Right lobe of liver (tissue), 6 donors: ENCODE measurements around the gene RTP3. TPM values are rescaled to one million over a fixed set of nuclear protein-coding genes. Genes with fewer than 3 reads are reported as not detected.

Source experiments
- ATAC-seq, 4 donors: fragments of 200-7000 bp; cut with Tn5 transposase; one replicate each; pipeline ENCODE4 v1.9.1; 2020; ENCODE audit warnings: mild to moderate bottlenecking in 4 of 4, moderate library complexity in 4 of 4
- DNase-seq, 3 donors: peaks; one replicate each; pipeline ENCODE4 v3.0.0-alpha.2; 2020
- H3K27ac ChIP-seq, 3 donors: fragments of 200-600 bp; one replicate each; pipeline ENCODE4 v1.8.0; 2022
- H3K27me3 ChIP-seq, 2 donors: fragments of 200-600 bp; one replicate each; pipeline ENCODE4 v1.8.0; 2022
- H3K36me3 ChIP-seq, 4 donors: fragments of 200-600 bp; sonication (generic) in 1 of 4; one replicate each; pipeline versions ENCODE4 v1.5.1 to v1.8.0; 2017 to 2022; ENCODE audit warnings: control low read depth in 1 of 4
- H3K4me1 ChIP-seq, 4 donors: fragments of 200-600 bp; sonication (generic) in 1 of 4; one replicate each; pipeline versions ENCODE4 v1.5.1 to v1.8.0; 2017 to 2022; ENCODE audit warnings: control low read depth in 1 of 4
- H3K4me3 ChIP-seq, 3 donors: fragments of 200-600 bp; one replicate each; pipeline ENCODE4 v1.8.0; 2022
- H3K9me3 ChIP-seq, 4 donors: fragments of 200-600 bp; sonication (generic) in 1 of 4; one replicate each; pipeline versions ENCODE4 v1.5.1 to v1.8.0; 2017 to 2022; ENCODE audit warnings: control low read depth in 1 of 4
- CTCF ChIP-seq, 4 donors: fragments of 200-600 bp in 3 of 4; fragments of 450-650 bp in 1 of 4; IDR thresholded peaks; one replicate each; pipeline versions ENCODE4 v1.5.1 to v1.8.0; 2016 to 2022; ENCODE audit warnings: antibody characterized with exemption in 4 of 4, mild to moderate bottlenecking in 2 of 4
- POLR2A ChIP-seq: fragments of 450-650 bp; IDR thresholded peaks from one replicate; pipeline ENCODE4 v1.6.1; 2017; ENCODE audit warnings: antibody characterized with exemption, mild to moderate bottlenecking
- WGBS: methylation state at CpG from one replicate; pipeline ENCODE4 v1.1.6; 2018; ENCODE audit warnings: low coverage, low lambda C conversion rate; ENCODE audit not compliant: insufficient coverage; ENCODE audit errors: missing lambda C conversion rate; 5-methylcytosine and 5-hydroxymethylcytosine counted together
- intact Hi-C, 2 donors: fragments of 100-400 bp; cut with DNase I; formaldehyde crosslinking; loops; one replicate each; pipeline versions ENCODE4 v1.11.2 to v1.14.1; 2022
- total RNA-seq, 6 experiments: library from RNA; depleted of rRNA in 2 of 6; stranded (reverse); fragments of >200 nt in 2 of 6; fragmentation: NEBNext Ultra II Directional in 3 of 6; extraction: Animal tissue kit (Norgen Biotek cat#: 25700) in 3 of 6; gene quantifications; one replicate each; pipeline versions ENCODE4 v1.1.0 to v1.2.4, GENCODE V29; 2016 to 2023
- donor health status: DM: no; HTN: yes; CAD: no.
- donor health status: DM: no; HTN: no; CAD: no.
- donor health status: DM: no; HTN: no; CAD: no.
- donor health status: DM: no; HTN: yes; CAD: no.
- donor health status: DM: no; HTN: yes; CAD: no.

The RTP3 gene
- total RNA-seq, 6 experiments from 2014 or later = 12.2 to 29.0 (median 20.9) TPM

DNA sequence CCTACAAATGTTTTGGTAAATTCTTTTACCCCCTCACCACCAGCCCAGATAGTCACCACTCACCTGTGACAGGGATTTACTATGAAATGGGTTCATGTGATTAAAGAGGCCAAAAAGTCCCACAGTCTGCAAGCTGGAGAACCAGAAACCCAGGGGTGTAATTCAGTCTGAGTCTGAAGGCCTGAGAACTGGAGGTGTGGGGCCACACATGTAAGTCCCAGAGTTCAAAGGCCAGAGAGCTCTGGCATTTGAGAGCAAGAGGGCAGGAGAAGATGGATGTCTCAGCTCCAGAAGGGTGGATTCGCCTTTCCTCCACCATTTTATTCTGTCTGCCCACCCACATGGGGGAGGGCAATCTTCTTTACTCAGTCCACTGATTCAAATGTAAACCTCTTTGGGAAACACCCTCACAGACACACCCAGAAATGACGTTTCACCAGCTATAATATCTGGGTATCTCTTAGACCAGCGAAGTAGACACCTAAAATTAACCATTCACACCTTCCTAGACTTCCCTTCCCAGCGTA lies 11.9 kb downstream of the RTP3 start:
- ATAC-seq = no peak

DNA sequence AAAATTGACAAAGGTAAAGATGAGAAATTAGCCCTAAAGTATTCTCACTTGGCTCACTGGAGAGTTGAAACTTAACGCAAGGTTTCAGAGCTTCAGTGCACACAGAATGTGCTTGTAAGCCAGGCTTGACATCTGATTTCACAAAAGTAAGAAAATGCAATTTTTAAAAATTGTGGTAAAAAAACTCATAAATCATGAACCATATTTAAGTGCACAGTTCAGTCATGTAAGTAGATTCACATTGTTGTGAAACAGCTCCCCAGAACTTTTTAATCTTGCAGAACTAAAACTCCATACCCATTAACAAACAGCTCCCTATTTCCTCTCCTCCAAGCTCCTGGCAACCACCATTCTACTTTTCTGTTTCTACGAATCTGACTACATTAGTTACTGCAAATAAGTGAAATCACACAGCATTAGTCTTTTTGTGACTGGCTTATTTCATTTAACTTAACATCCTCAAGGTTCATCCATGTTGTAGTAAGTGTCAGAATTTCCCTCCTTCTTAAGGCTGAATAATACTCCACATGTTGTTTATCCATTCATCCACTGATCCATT lies 14.5 kb downstream of the RTP3 start:
- Histone ChIP-seq H3K9me3 (no peaks in the 10 kb centered on the region), H3K4me3 (no peak overlapping the region), H3K27ac (no peak overlapping the region), H3K36me3 (no peaks in the 10 kb centered on the region), H3K27me3 (no peaks in the 10 kb centered on the region), H3K4me1 (no peaks in the 10 kb centered on the region)
- WGBS = 63% methylated on average over 2 of the region's 2 CpGs
- no peak for DNase-seq
- no peak for ATAC-seq
- intact Hi-C loops = no loop called here
- no peak for TF ChIP-seq POLR2A
- no peak for TF ChIP-seq CTCF (IDR thresholded peaks at IDR 0.05)

More for the DNA sequence above, 11.9 kb downstream of the RTP3 start:
- no peak for DNase-seq
- TF ChIP-seq CTCF (IDR thresholded peaks at IDR 0.05) = no peak
- TF ChIP-seq POLR2A = no peak
- H3K9me3 ChIP-seq = no peaks in the 10 kb centered on the region
- no peak overlapping the region for H3K27ac ChIP-seq
- no peaks in the 10 kb centered on the region for H3K27me3 ChIP-seq
- no peak overlapping the region for H3K4me3 ChIP-seq
- WGBS = 87% methylated on average over 3 of the region's 4 CpGs
- no peaks in the 10 kb centered on the region for H3K36me3 ChIP-seq
- intact Hi-C loops = no loop called here
- no peaks in the 10 kb centered on the region for H3K4me1 ChIP-seq

DNA sequence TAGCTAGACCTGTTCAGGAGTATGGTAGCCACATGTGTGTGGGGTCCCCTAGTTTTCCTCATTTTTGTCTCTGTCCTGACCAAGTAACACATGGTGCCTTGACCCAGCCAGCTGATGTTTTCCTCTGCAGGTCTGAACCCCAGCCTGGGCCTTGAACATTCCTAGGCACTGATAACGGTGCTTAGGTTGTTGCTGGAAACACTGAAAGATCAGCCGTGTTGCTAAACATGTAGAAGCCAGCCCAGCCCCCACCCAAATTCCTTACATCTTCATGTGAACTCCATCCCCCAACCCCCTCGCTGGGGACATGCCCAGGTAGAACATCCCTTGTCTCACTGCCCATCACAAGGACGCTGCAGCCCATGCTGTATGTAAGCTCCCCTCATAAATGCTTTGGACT lies 18.7 kb downstream of the RTP3 start:
- Histone ChIP-seq H3K36me3 (no peaks in the 10 kb centered on the region), H3K27ac (no peak overlapping the region), H3K4me3 (no peak overlapping the region), H3K9me3 (no peaks in the 10 kb centered on the region), H3K4me1 (no peaks in the 10 kb centered on the region), H3K27me3 (no peaks in the 10 kb centered on the region)
- no peak for DNase-seq
- ATAC-seq = no peak
- intact Hi-C loops = no loop called here
- WGBS = no CpG with 5 or more reads among the region's 4 CpGs
- TF ChIP-seq POLR2A = no peak
- TF ChIP-seq CTCF (IDR thresholded peaks at IDR 0.05) = no peak

GRCh38 chr3:46517016-46517783 lies 19.4 kb downstream of the RTP3 start:
- intact Hi-C loops = no loop called here

More at GRCh38 chr3:46517016-46517783, 19.4 kb downstream of the RTP3 start:
- WGBS = 82% methylated on average over 7 of the region's 7 CpGs
- Histone ChIP-seq H3K27me3 (no peaks in the 10 kb centered on the region), H3K9me3 (no peaks in the 10 kb centered on the region), H3K4me1 (no peaks in the 10 kb centered on the region), H3K27ac (no peak overlapping the region), H3K4me3 (no peak overlapping the region), H3K36me3 (no peaks in the 10 kb centered on the region)
- ATAC-seq (no peak), DNase-seq (no peak)
- TF ChIP-seq CTCF (IDR thresholded peaks at IDR 0.05) (no peak), POLR2A (no peak)
